Calu3 (cell line): ENCODE measurements around the gene RASA1. TPM values are rescaled to one million over a fixed set of nuclear protein-coding genes. Genes with fewer than 3 reads are reported as not detected.
A peak's percentile ranks its signal among the peaks of the same experiment; 100 is the strongest.

Experiments
- BruUV-seq: library from RNA; stranded (reverse); fragments of 400-500 nt; replicated peaks from 2 replicates; lab custom pipeline; 2021; lab: Mats Ljungman, UMichigan
- CTCF ChIA-PET: fragments of 300-600 bp; sonication (Branson Sonifier 250); formaldehyde crosslinking; loops from one replicate; lab custom pipeline; 2022; ENCODE audit warnings: antibody characterized with exemption; lab: Charles Lee
- DNase-seq: peaks from one replicate; pipeline ENCODE4 v3.0.0; 2022
- H3K27ac Mint-ChIP-seq: one replicate; pipeline ENCODE4 v1.8.0; 2022; ENCODE audit warnings: mixed read lengths; ENCODE audit not compliant: unreplicated experiment
- H3K27me3 Mint-ChIP-seq: one replicate; pipeline ENCODE4 v1.8.0; 2022; ENCODE audit warnings: mixed read lengths; ENCODE audit not compliant: unreplicated experiment
- H3K36me3 Mint-ChIP-seq: one replicate; pipeline ENCODE4 v1.8.0; 2022; ENCODE audit warnings: mild to moderate bottlenecking, moderate library complexity, mixed read lengths; ENCODE audit not compliant: insufficient read depth, unreplicated experiment
- H3K4me1 Mint-ChIP-seq: one replicate; pipeline ENCODE4 v1.8.0; 2022; ENCODE audit warnings: mild to moderate bottlenecking, low read depth, mixed read lengths; ENCODE audit not compliant: unreplicated experiment
- H3K4me3 Mint-ChIP-seq: one replicate; pipeline ENCODE4 v1.8.0; 2022; ENCODE audit warnings: mild to moderate bottlenecking, low read depth, moderate library complexity, mixed read lengths; ENCODE audit not compliant: unreplicated experiment
- H3K9me3 Mint-ChIP-seq: one replicate; pipeline ENCODE4 v1.8.0; 2022; ENCODE audit warnings: low read depth, mixed read lengths; ENCODE audit not compliant: unreplicated experiment
- intact Hi-C: fragments of 100-400 bp; cut with micrococcal nuclease; formaldehyde crosslinking; loops from one replicate; pipeline ENCODE4 v1.10.0; 2022; ENCODE audit not compliant: unreplicated experiment
- total RNA-seq: library from RNA; stranded (reverse); gene quantifications from 2 replicates; pipeline ENCODE4 v1.2.3, GENCODE V29; 2022
- TF ChIP-seq, protein P1 (sequence below): fragments of 200-600 bp; IDR thresholded peaks from one replicate; pipeline ENCODE4 v1.8.0; 2022; ENCODE audit warnings: antibody characterized with exemption; ENCODE audit not compliant: unreplicated experiment

The RASA1 gene
- total RNA-seq, 1 experiment from 2014 or later, result 193 TPM

DNA sequence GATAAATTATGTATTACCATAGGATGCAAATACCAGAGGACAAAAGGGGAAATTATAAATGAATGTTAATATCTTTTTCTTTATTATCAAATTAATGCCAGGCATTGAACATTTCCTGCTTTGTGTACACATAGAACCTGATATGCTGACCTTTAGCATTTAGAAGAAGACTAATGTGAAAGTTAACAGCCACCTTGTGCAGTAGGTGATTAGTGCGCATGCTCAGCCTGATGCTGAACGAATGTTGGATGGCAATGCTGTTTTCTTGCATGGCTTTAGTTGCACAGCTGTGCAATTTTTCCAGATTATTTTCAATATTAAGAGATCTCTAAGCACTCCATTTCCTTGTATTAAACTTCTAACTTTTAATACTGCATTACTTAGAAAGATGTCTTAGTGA, 99.6 kb downstream of the RASA1 start:
- no peak for DNase-seq
- H3K27ac Mint-ChIP-seq, result peak overlapping the region; percentile 67
- CTCF ChIA-PET, result no interaction called here
- no peaks in the 10 kb centered on the region for H3K9me3 Mint-ChIP-seq
- H3K27me3 Mint-ChIP-seq, result no peaks in the 10 kb centered on the region
- TF ChIP-seq, protein P1, sequence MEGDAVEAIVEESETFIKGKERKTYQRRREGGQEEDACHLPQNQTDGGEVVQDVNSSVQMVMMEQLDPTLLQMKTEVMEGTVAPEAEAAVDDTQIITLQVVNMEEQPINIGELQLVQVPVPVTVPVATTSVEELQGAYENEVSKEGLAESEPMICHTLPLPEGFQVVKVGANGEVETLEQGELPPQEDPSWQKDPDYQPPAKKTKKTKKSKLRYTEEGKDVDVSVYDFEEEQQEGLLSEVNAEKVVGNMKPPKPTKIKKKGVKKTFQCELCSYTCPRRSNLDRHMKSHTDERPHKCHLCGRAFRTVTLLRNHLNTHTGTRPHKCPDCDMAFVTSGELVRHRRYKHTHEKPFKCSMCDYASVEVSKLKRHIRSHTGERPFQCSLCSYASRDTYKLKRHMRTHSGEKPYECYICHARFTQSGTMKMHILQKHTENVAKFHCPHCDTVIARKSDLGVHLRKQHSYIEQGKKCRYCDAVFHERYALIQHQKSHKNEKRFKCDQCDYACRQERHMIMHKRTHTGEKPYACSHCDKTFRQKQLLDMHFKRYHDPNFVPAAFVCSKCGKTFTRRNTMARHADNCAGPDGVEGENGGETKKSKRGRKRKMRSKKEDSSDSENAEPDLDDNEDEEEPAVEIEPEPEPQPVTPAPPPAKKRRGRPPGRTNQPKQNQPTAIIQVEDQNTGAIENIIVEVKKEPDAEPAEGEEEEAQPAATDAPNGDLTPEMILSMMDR, result no peak
- BruUV-seq, result no TSS peak
- H3K4me3 Mint-ChIP-seq, result no peak overlapping the region
- intact Hi-C loops, result no loop called here
- peaks cover 25% of the 10 kb centered on the region for H3K4me1 Mint-ChIP-seq
- H3K36me3 Mint-ChIP-seq, result peaks cover 76% of the 10 kb centered on the region

DNA sequence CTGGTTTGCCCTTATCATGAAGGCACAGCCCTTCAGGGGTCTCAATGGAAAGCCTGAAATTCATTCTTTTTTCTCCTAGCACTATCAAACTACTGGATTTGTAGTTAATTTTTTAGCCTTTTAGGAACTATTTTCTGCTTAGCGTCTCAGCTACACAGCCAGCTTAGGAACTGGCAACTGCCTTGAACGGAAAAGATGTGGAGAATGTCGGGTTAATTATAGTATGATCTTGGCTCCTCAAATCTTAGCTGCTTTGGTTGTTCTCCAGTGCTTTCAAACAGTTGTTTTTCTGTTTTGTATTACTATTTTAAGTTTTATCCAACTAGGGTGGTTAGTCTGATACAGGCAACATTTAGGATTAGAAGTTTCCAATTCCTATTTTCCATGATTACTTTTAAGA, 100.9 kb downstream of the RASA1 start:
- DNase-seq, result no peak
- CTCF ChIA-PET, result no interaction called here
- Mint-ChIP-seq H3K9me3 (no peaks in the 10 kb centered on the region), H3K36me3 (peaks cover 80% of the 10 kb centered on the region), H3K27me3 (no peaks in the 10 kb centered on the region), H3K4me3 (no peak overlapping the region), H3K27ac (no peak overlapping the region), H3K4me1 (peaks cover 16% of the 10 kb centered on the region)
- TF ChIP-seq, protein P1, result no peak
- intact Hi-C loops, result no loop called here
- no TSS peak for BruUV-seq

DNA sequence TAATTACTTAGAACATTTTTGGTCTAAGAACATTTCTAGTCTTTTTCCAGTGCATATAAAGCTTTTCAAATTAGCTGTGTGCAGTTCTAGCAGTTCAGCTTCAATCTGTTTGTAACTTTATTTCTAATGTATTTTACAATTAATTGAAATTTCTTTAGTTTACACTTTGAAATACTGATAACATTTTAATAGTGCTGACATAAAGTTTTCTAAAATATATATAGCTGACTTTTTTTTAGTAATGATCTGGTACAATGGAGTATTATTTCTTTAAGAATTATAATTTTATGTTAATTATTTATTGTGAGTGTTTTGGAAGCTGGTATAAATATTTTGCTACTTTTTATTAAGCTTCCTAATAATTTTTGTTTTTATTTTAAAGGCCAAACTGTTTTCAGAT, 101.7 kb downstream of the RASA1 start:
- CTCF ChIA-PET, result no interaction called here
- Mint-ChIP-seq H3K4me3 (no peak overlapping the region), H3K27me3 (no peaks in the 10 kb centered on the region), H3K4me1 (peaks cover 16% of the 10 kb centered on the region), H3K27ac (no peak overlapping the region), H3K9me3 (no peaks in the 10 kb centered on the region), H3K36me3 (peaks cover 79% of the 10 kb centered on the region)
- no peak for DNase-seq
- BruUV-seq, result no TSS peak
- TF ChIP-seq, protein P1, result no peak
- intact Hi-C loops, result no loop called here

DNA sequence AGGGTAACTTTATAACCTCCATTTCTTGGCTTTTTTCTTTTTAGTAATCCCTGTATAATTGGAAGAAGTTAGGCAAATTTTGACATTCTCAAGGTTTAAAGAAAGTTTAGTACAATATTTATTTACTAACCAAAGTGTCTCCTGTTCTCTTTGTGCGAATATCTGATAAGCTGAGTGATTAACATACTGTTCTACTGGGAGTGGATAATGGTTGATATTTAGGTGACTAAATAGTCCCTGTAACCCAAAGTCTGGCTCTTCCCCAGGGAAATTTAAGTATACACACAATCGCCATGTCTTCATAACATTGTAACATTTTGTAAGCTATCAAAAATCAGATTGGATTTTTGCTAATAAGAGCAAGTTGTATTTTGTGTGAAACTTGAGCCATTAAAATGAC, 105.0 kb downstream of the RASA1 start:
- BruUV-seq, result no TSS peak
- Mint-ChIP-seq H3K4me1 (no peaks in the 10 kb centered on the region), H3K27me3 (no peaks in the 10 kb centered on the region), H3K9me3 (no peaks in the 10 kb centered on the region), H3K36me3 (peaks cover 84% of the 10 kb centered on the region), H3K4me3 (no peak overlapping the region), H3K27ac (peak overlapping the region; percentile 74)
- intact Hi-C loops, result no loop called here
- TF ChIP-seq, protein P1, result no peak
- CTCF ChIA-PET, result no interaction called here
- no peak for DNase-seq

DNA sequence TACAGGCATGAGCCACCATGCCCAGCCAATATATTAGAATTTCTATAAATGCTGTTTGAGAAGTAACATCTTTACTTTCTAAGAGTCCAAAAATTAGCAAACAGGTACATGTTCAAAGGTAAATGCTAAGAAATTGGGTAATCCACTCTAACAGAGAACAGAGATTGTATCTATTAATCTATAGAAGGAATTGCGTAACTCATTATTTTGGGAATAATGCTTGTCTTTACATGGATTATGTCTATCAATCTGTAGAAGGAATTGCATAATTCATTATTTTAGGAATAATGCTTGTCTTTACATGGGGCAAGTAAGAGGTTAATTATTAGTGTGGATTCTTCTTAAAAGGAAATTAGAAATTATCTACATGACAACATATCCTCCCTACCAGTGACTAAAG, 114.5 kb downstream of the RASA1 start:
- Mint-ChIP-seq H3K4me3 (no peak overlapping the region), H3K27me3 (no peaks in the 10 kb centered on the region), H3K4me1 (peaks cover 10% of the 10 kb centered on the region), H3K9me3 (no peaks in the 10 kb centered on the region), H3K27ac (no peak overlapping the region), H3K36me3 (peaks cover 86% of the 10 kb centered on the region)
- no TSS peak for BruUV-seq
- intact Hi-C loops, result no loop called here
- CTCF ChIA-PET, result no interaction called here
- no peak for DNase-seq
- TF ChIP-seq, protein P1, result no peak
